ENCODE data around the gene RTL3.

DNA sequence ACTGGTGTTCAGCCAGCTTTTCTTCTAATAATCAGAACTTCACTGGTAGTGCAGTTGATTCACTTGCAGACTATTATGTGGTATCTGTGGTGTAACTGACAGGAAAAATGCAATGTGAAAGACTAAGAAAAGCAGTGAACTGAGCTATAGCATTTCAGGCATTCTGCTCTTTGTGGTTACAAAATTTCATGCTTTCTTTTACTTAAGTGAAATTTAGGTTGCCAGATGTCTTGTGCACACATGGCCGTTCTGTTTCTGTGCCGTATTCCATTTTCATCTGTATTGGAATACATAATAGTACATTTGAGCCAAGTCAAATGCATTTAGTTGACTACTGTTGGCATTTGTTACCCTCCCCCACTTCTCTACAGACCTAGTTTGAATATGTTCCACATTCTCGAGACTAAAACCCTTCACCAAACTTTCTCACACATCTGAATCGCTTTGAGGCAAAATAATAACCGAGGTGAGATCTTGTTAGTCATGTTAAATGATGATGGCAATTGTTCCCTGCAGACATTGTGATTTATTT, 8.2 kb downstream of the RTL3 start:
- TF ChIP-seq, protein P1, sequence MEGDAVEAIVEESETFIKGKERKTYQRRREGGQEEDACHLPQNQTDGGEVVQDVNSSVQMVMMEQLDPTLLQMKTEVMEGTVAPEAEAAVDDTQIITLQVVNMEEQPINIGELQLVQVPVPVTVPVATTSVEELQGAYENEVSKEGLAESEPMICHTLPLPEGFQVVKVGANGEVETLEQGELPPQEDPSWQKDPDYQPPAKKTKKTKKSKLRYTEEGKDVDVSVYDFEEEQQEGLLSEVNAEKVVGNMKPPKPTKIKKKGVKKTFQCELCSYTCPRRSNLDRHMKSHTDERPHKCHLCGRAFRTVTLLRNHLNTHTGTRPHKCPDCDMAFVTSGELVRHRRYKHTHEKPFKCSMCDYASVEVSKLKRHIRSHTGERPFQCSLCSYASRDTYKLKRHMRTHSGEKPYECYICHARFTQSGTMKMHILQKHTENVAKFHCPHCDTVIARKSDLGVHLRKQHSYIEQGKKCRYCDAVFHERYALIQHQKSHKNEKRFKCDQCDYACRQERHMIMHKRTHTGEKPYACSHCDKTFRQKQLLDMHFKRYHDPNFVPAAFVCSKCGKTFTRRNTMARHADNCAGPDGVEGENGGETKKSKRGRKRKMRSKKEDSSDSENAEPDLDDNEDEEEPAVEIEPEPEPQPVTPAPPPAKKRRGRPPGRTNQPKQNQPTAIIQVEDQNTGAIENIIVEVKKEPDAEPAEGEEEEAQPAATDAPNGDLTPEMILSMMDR (conservative IDR thresholded peaks at IDR 0.05; ENCODE audit: low read depth, low read length): no peak
- no peak for TF ChIP-seq EZH2 (IDR thresholded peaks at IDR 0.05; ENCODE audit: borderline replicate concordance, low read depth, low read length, poor library complexity, severe bottlenecking)
